HepG2 (cell line): Measurements from ENCODE around the gene AFF1. TPM values are rescaled to one million over a fixed set of nuclear protein-coding genes. Genes with fewer than 3 reads are reported as not detected.

Experiments
- ATAC-seq: fragments of 200-7000 bp; cut with Tn5 transposase; 3 replicates; pipeline ENCODE4 v1.9.1; 2020; ENCODE audit warnings: mild to moderate bottlenecking, moderate library complexity
- BruUV-seq: library from RNA; stranded (reverse); fragments of 400-500 nt; replicated peaks from 2 replicates; lab custom pipeline; 2021; lab: Mats Ljungman, UMichigan
- CTCF ChIA-PET: fragments of 300-600 bp; formaldehyde crosslinking; extraction: SDS; loops from one replicate; lab custom pipeline; 2021; ENCODE audit warnings: low total read pairs, inconsistent platforms, low intra/inter-chr PET ratio; lab: Yijun Ruan, JAX
- POLR2A ChIA-PET: fragments of 350-600 bp; sonication (Branson Sonifier 250); formaldehyde crosslinking; loops from one replicate; lab custom pipeline; 2020; ENCODE audit warnings: antibody characterized with exemption, inconsistent platforms; lab: Yijun Ruan, JAX
- DNase-seq: peaks from one replicate; pipeline ENCODE4 v3.0.0-alpha.2; 2015; ENCODE audit warnings: low spot score
- FAIRE-seq: peaks from 3 replicates; lab custom pipeline; 2011; peaks lifted over from hg19 to GRCh38; lab: Jason Lieb, UNC
- H2AFZ ChIP-seq: one replicate; pipeline ENCODE4 v1.6.1; 2011; ENCODE audit warnings: low read length, inconsistent platforms
- H3K27ac ChIP-seq: fragments of 300-600 bp; 3 replicates; pipeline ENCODE4 v1.8.0; 2011; ENCODE audit warnings: mixed run types, mild to moderate bottlenecking, mixed read lengths, low read length, inconsistent platforms; ENCODE audit not compliant: insufficient read depth; ENCODE audit errors: extremely low read length
- H3K27me3 ChIP-seq, 2 experiments: fragments of 200-600 bp in 1 of 2; 2 replicates in 1 of 2; 3 replicates in 1 of 2; pipeline versions ENCODE4 v1.6.0 to v1.8.0; 2011; ENCODE audit warnings: low read length in 2 of 2, mild to moderate bottlenecking in 2 of 2, moderate library complexity in 2 of 2, inconsistent platforms in 1 of 2; ENCODE audit not compliant: insufficient read depth in 2 of 2, control insufficient read depth in 1 of 2
- H3K36me3 ChIP-seq, 2 experiments: fragments of 200-600 bp in 1 of 2; replicated peaks in 1 of 2; 2 replicates in 1 of 2; 3 replicates in 1 of 2; pipeline versions ENCODE4 v1.5.1 to v1.8.0; 2011; ENCODE audit warnings: low read length in 2 of 2, inconsistent platforms in 1 of 2; ENCODE audit not compliant: insufficient read depth in 2 of 2, control insufficient read depth in 1 of 2
- H3K4me1 ChIP-seq: 2 replicates; pipeline ENCODE4 v1.5.1; 2012; ENCODE audit warnings: low read length, inconsistent platforms; ENCODE audit not compliant: insufficient read depth
- H3K4me2 ChIP-seq: 2 replicates; pipeline ENCODE4 v1.6.0; 2011; ENCODE audit warnings: low read depth, low read length, inconsistent platforms
- H3K4me3 ChIP-seq, 3 experiments: fragments of 200-600 bp in 1 of 3; sonication (generic), shearing (Covaris generic) in 1 of 3; replicated peaks in 1 of 3; 2 replicates each; pipeline ENCODE4 v1.5.1; 2011 to 2016; ENCODE audit warnings: low read length in 3 of 3, inconsistent platforms in 2 of 3, low read depth in 2 of 3, mild to moderate bottlenecking in 2 of 3, control low read depth in 1 of 3, mixed read lengths in 1 of 3; ENCODE audit not compliant: insufficient read depth in 1 of 3
- H3K79me2 ChIP-seq: one replicate; pipeline ENCODE4 v1.6.1; 2011; ENCODE audit warnings: low read length, inconsistent platforms; ENCODE audit not compliant: insufficient read depth
- H3K9ac ChIP-seq: 2 replicates; pipeline ENCODE4 v1.6.0; 2011; ENCODE audit warnings: mild to moderate bottlenecking, low read depth, low read length, inconsistent platforms; ENCODE audit not compliant: insufficient read depth
- H3K9me3 ChIP-seq: 2 replicates; pipeline ENCODE4 v1.5.1; 2012; ENCODE audit warnings: mild to moderate bottlenecking, low read length
- H4K20me1 ChIP-seq: 2 replicates; pipeline ENCODE4 v1.6.0; 2011; ENCODE audit warnings: inconsistent platforms, mild to moderate bottlenecking, low read length, moderate library complexity; ENCODE audit not compliant: insufficient read depth
- ARID4A ChIP-seq: sonication (generic); formaldehyde crosslinking; IDR thresholded peaks from 2 replicates; pipeline ENCODE4 v1.5.0; 2020; ENCODE audit warnings: mild to moderate bottlenecking, missing genetic modification reagents, borderline replicate concordance
- NFE2L2 ChIP-seq: fragments of 150-350 bp; IDR thresholded peaks from 2 replicates; pipeline ENCODE4 v1.6.1; 2014; ENCODE audit warnings: low read length
- SKIL ChIP-seq: sonication (generic); formaldehyde crosslinking; IDR thresholded peaks from 2 replicates; pipeline ENCODE4 v1.8.0; 2022; ENCODE audit warnings: missing genetic modification reagents, mild to moderate bottlenecking, moderate library complexity, borderline replicate concordance
- WGBS: methylation state at CpG from one replicate; pipeline ENCODE4 v1.1.6; 2017; ENCODE audit warnings: low lambda C conversion rate; 5-methylcytosine and 5-hydroxymethylcytosine counted together
- in situ Hi-C: cut with HindIII; loops from 2 replicates; pipeline ENCODE4 v1.10.0; 2017; ENCODE audit warnings: low pct_unique_long_range_greater_than_20kb; ENCODE audit not compliant: extremely low pct_ligation_motif_present
- intact Hi-C: fragments of 100-400 bp; cut with micrococcal nuclease; formaldehyde crosslinking; loops from one replicate; pipeline ENCODE4 v1.10.0; 2022; ENCODE audit not compliant: unreplicated experiment
- polyA plus RNA-seq, 8 experiments: library from polyadenylated mRNA; depleted of rRNA in 3 of 8; stranded (reverse) in 7 of 8; unstranded in 1 of 8; fragments of >200 nt; fragmentation: Illumina TruSeq in 4 of 8; extraction: Trizol in 4 of 8; gene quantifications; 2 replicates each; pipeline versions ENCODE4 v1.2.1 to v1.2.3, GENCODE V29; 2011 to 2016; ENCODE audit warnings: low read depth in 4 of 8, missing spikeins in 1 of 8, mixed read lengths in 1 of 8; ENCODE audit not compliant: insufficient read depth in 1 of 8
- total RNA-seq, 5 experiments: library from RNA; depleted of rRNA; stranded (reverse); fragments of >200 nt; fragmentation: Illumina TruSeq; extraction: Trizol; gene quantifications; 2 replicates each; pipeline ENCODE4 v1.2.3, GENCODE V29; 2016; ENCODE audit warnings: low read depth in 1 of 5
- TF ChIP-seq, protein P1 (sequence below): sonication (generic); formaldehyde crosslinking; IDR thresholded peaks from 2 replicates; pipeline ENCODE4 v1.9.0; 2021; ENCODE audit warnings: missing genetic modification reagents, borderline replicate concordance

The AFF1 gene
- total and polyA plus RNA-seq, 2 of the 13 experiments (the other 11 are each of a cell fraction or from before 2014, with no cell fraction given): 15.5 to 15.9 TPM

DNA sequence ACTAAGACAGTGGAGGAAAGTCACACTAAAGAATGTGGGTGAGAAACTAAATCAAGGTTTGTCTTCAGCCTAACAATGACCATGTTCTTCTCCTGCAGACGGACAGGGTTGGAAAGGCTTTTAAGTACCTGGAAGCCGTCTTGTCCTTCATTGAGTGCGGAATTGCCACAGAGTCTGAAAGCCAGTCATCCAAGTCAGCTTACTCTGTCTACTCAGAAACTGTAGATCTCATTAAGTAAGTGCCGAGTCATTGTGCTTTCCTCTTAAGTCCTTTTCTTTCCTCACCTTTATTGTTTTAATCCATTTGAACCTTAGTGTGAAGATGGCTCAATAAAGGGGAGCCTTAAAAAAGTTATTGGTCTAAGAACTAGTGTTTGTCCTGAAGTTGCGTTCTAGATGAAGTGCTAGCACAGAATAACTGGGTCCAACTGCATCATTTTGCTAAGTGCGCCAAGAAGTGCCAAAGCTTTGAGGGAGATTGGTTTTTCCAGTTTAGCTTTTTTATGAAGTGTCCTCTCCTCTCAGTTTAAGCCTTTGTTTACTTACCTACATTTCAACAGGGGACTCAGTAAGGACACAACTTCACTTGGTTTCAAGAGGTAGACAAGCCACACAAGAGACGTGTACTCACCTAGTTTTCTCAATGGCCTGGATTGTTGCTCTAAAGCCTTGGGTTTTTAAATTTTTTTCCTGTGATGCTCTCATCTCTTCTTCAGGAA lies 196.3 kb downstream of the AFF1 start:
- BruUV-seq: no TSS peak
- intact Hi-C loops: no loop called here
- in situ Hi-C loops: loop anchor here (25.0 kb wide), 1 partner anchor 331 kb away; no protein-coding TSS in a partner anchor

GRCh38 chr4:87132035-87132434 lies 197.2 kb downstream of the AFF1 start:
- Histone ChIP-seq H4K20me1 (no peaks in the 10 kb centered on the region), H3K79me2 (no peaks in the 10 kb centered on the region), H3K9ac (no peak overlapping the region), H3K4me2 (no peak overlapping the region), H3K9me3 (no peaks in the 10 kb centered on the region), H2AFZ (no peak overlapping the region), H3K4me3 (no peak overlapping the region), H3K27me3 (no peaks in the 10 kb centered on the region), H3K36me3 (peaks cover 24 to 88% of the 10 kb centered on the region in 2 experiments), H3K27ac (no peak overlapping the region), H3K4me1 (0 out of 2 replicates have a peak, but pooled peaks cover 5% of the 10 kb centered on the region)
- POLR2A ChIA-PET: no interaction called here
- CTCF ChIA-PET: no interaction called here
- DNase-seq (no peak), FAIRE-seq (no peak), ATAC-seq (no peak)
- intact Hi-C loops: no loop called here
- WGBS: 97% methylated on average over 8 of the region's 8 CpGs
- in situ Hi-C loops: loop anchor here (25.0 kb wide), 1 partner anchor 330 kb away; no protein-coding TSS in a partner anchor
- BruUV-seq: no TSS peak
- no peak for TF ChIP-seq ARID4A (CRISPR knock-in tag)
- TF ChIP-seq, protein P1, sequence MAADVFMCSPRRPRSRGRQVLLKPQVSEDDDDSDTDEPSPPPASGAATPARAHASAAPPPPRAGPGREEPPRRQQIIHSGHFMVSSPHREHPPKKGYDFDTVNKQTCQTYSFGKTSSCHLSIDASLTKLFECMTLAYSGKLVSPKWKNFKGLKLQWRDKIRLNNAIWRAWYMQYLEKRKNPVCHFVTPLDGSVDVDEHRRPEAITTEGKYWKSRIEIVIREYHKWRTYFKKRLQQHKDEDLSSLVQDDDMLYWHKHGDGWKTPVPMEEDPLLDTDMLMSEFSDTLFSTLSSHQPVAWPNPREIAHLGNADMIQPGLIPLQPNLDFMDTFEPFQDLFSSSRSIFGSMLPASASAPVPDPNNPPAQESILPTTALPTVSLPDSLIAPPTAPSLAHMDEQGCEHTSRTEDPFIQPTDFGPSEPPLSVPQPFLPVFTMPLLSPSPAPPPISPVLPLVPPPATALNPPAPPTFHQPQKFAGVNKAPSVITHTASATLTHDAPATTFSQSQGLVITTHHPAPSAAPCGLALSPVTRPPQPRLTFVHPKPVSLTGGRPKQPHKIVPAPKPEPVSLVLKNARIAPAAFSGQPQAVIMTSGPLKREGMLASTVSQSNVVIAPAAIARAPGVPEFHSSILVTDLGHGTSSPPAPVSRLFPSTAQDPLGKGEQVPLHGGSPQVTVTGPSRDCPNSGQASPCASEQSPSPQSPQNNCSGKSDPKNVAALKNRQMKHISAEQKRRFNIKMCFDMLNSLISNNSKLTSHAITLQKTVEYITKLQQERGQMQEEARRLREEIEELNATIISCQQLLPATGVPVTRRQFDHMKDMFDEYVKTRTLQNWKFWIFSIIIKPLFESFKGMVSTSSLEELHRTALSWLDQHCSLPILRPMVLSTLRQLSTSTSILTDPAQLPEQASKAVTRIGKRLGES: no peak

More for the DNA sequence above, 196.3 kb downstream of the AFF1 start:
- Histone ChIP-seq H3K36me3 (peaks cover 21 to 83% of the 10 kb centered on the region in 2 experiments), H3K4me3 (no peak overlapping the region), H3K9me3 (no peaks in the 10 kb centered on the region), H3K4me2 (no peak overlapping the region), H3K27me3 (no peaks in the 10 kb centered on the region), H3K27ac (no peak overlapping the region), H4K20me1 (no peaks in the 10 kb centered on the region), H3K4me1 (0 out of 2 replicates have a peak, but pooled peaks cover 5% of the 10 kb centered on the region), H3K9ac (no peak overlapping the region), H2AFZ (no peak overlapping the region), H3K79me2 (no peaks in the 10 kb centered on the region)
- no peak for FAIRE-seq
- 98% methylated on average over 7 of the region's 7 CpGs for WGBS
- ATAC-seq: no peak
- POLR2A ChIA-PET: no interaction called here
- CTCF ChIA-PET: no interaction called here
- TF ChIP-seq SKIL (CRISPR knock-in tag): no peak
- TF ChIP-seq NFE2L2: peak; percentile 71
- no peak for DNase-seq
